Uterus (tissue), 4 donors: Measurements from ENCODE around the gene ATF1. TPM values are rescaled to one million over a fixed set of nuclear protein-coding genes. Genes with fewer than 3 reads are reported as not detected.
"Not testable (repeated sequence)": the region's sequence is repeated elsewhere in the genome, so short reads cannot be mapped to it uniquely, and the experiment has no call there.

ENCODE experiments used
- DNase-seq, 2 donors: peaks; one replicate each; pipeline ENCODE4 v3.0.0-alpha.2; 2019 to 2020
- H3K27ac ChIP-seq, 2 donors: fragments of 200-600 bp; sonication (generic); 1 replicate in 1 of 2; 2 replicates in 1 of 2; pipeline ENCODE4 v1.5.1; 2016 to 2018
- H3K27me3 ChIP-seq, 2 donors: fragments of 200-600 bp; sonication (generic); one replicate each; pipeline ENCODE4 v1.5.1; 2018 to 2019; ENCODE audit warnings: control low read depth in 1 of 2
- H3K36me3 ChIP-seq, 2 donors: fragments of 200-600 bp; sonication (generic); one replicate each; pipeline ENCODE4 v1.5.1; 2019; ENCODE audit warnings: control low read depth in 1 of 2
- H3K4me1 ChIP-seq, 2 donors: fragments of 200-600 bp; sonication (generic); one replicate each; pipeline ENCODE4 v1.5.1; 2018 to 2019; ENCODE audit warnings: control low read depth in 1 of 2
- H3K4me3 ChIP-seq, 2 donors: fragments of 200-600 bp; sonication (generic); 1 replicate in 1 of 2; 2 replicates in 1 of 2; pipeline ENCODE4 v1.5.1; 2018 to 2019; ENCODE audit warnings: mild to moderate bottlenecking in 1 of 2
- H3K9me3 ChIP-seq, 2 donors: fragments of 200-600 bp; sonication (generic); one replicate each; pipeline ENCODE4 v1.5.1; 2019; ENCODE audit warnings: control low read depth in 1 of 2
- POLR2A ChIP-seq, 2 donors: fragments of 450-650 bp; IDR thresholded peaks; one replicate each; pipeline ENCODE4 v1.6.1; 2016; ENCODE audit warnings: antibody characterized with exemption in 2 of 2, mild to moderate bottlenecking in 1 of 2, moderate library complexity in 1 of 2
- intact Hi-C: fragments of 100-400 bp; cut with DNase I; formaldehyde crosslinking; loops from one replicate; pipeline ENCODE4 v1.15.1; 2023; ENCODE audit warnings: low total_unique reads
- small RNA-seq: library from RNA; depleted of rRNA; stranded (forward); fragments of <200 nt; gene quantifications from one replicate; pipeline ENCODE3, GENCODE V24; 2016
- total RNA-seq, 4 donors: library from RNA; depleted of rRNA in 3 of 4; stranded (reverse); fragments of >200 nt in 3 of 4; gene quantifications; one replicate each; pipeline versions ENCODE4 v1.1.0 to v1.2.4, GENCODE V29; 2014 to 2023
- TF ChIP-seq, protein P1 (sequence below), 4 experiments: fragments of 200-600 bp in 2 of 4; fragments of 450-650 bp in 2 of 4; sonication (generic) in 2 of 4; IDR thresholded peaks; one replicate each; pipeline ENCODE4 v1.5.1; 2016 to 2019; ENCODE audit warnings: antibody characterized with exemption in 4 of 4, mild to moderate bottlenecking in 2 of 4, moderate library complexity in 1 of 4
- donor health status: DM: yes; HTN: yes; CAD: no.

The ATF1 gene
- total RNA-seq, 4 donors from 2014 or later: 3.8 to 54.2 (median 40.0) TPM

DNA sequence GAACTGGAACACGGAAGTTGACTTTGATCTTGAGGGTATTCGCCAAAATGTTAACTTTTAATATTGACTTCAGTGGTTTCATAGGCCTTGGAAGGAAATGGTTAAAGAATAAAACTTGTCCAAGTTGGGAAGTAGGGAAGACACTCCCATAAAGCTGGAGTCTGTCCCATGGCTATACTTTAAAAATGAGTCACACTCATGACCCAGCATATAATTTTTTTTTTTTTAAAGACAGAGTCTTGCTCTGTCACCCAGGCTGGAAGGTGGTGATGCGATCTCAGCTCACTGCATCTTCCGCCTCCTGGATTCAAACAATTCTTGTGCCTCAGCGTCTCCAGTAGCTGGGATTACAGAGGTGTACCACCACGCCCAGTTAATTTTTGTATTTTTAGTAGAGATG lies 98.4 kb downstream of the ATF1 start:
- no peaks in the 10 kb centered on the region for H3K4me1 ChIP-seq
- DNase-seq: no peak
- H3K9me3 ChIP-seq: peaks cover 0 to 6% of the 10 kb centered on the region in 2 donors
- H3K27me3 ChIP-seq: no peaks in the 10 kb centered on the region
- intact Hi-C loops: no loop called here
- no peak overlapping the region for H3K27ac ChIP-seq
- TF ChIP-seq, protein P1, sequence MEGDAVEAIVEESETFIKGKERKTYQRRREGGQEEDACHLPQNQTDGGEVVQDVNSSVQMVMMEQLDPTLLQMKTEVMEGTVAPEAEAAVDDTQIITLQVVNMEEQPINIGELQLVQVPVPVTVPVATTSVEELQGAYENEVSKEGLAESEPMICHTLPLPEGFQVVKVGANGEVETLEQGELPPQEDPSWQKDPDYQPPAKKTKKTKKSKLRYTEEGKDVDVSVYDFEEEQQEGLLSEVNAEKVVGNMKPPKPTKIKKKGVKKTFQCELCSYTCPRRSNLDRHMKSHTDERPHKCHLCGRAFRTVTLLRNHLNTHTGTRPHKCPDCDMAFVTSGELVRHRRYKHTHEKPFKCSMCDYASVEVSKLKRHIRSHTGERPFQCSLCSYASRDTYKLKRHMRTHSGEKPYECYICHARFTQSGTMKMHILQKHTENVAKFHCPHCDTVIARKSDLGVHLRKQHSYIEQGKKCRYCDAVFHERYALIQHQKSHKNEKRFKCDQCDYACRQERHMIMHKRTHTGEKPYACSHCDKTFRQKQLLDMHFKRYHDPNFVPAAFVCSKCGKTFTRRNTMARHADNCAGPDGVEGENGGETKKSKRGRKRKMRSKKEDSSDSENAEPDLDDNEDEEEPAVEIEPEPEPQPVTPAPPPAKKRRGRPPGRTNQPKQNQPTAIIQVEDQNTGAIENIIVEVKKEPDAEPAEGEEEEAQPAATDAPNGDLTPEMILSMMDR (IDR thresholded peaks at IDR 0.05): no peak
- no peaks in the 10 kb centered on the region for H3K36me3 ChIP-seq
- H3K4me3 ChIP-seq: no peak overlapping the region

DNA sequence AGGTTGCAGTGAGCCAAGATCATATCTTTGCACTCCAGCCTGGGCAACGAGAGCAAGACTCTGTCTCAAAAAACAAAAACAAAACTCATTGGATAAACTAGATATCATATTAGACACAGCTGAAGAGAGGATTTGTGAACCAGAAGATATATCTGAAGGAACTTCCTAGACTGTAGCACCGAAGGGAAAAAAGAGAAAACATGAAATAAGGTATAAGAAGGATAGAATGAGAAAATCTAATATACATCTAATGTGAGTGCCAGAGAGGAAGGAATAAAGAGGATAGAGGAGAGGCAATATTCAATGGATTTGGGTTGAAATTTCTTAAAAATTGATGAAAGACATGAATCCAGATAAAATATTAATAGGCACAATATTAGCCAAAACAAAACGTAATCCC lies 101.4 kb downstream of the ATF1 start:
- Histone ChIP-seq H3K27ac (no peak overlapping the region), H3K9me3 (peaks cover 3 to 6% of the 10 kb centered on the region in 2 donors), H3K4me1 (no peaks in the 10 kb centered on the region), H3K4me3 (no peak overlapping the region), H3K36me3 (no peaks in the 10 kb centered on the region), H3K27me3 (no peaks in the 10 kb centered on the region)
- intact Hi-C loops: no loop called here
- no peak for TF ChIP-seq POLR2A (IDR thresholded peaks at IDR 0.05)
- TF ChIP-seq, protein P1 (IDR thresholded peaks at IDR 0.05): no peak
- no peak for DNase-seq

DNA sequence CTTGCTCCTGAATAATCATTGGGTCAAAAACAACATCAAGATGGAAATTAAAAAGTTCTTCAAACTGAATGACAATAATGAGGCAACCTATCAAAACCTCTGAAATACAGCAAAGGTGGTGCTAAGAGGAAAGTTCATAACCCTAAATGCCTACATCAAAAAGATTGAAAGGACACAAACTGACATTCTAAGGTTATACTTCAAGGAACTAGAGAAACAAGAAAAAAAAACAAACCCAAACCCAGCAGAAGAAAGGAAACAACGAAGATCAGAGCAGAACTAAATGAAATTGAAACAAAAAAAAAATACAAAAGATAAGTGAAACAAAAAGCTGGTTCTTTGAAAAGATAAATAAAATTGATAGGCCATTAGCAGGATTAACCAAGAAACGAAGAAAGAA lies 105.0 kb downstream of the ATF1 start:
- H3K36me3 ChIP-seq, DNase-seq, H3K4me1 ChIP-seq, intact Hi-C loops, H3K9me3 ChIP-seq, H3K27me3 ChIP-seq, H3K27ac ChIP-seq, H3K4me3 ChIP-seq: not testable (repeated sequence)

Small RNA genes within 50 kb of the gene (small RNA-seq; reads per million reads assigned to genes)
- gene AC013244.2 (not detected), gene RF00019 (not detected), gene RN7SL519P (not detected)

Other genes starting within 250 kb of the ATF1 start
- not detected for gene TMPRSS12, start 78.8 kb downstream of the ATF1 start, total RNA-seq
- not detected for gene HIGD1C, start 188.4 kb downstream of the ATF1 start, total RNA-seq